Bone marrow (tissue), 2 donors: ENCODE data around the gene LCN2.
A peak's percentile ranks its signal among the peaks of the same experiment; 100 is the strongest.

ENCODE experiments used
- DNase-seq, 2 donors: peaks; one replicate each; lab custom pipeline; 2025; lab: John Stamatoyannopoulos, UW

The LCN2 gene

GRCh38 chr9:128150594-128151308 is 1.5 kb downstream of the LCN2 start:
- peak in 1 of 2 donors; percentile 6 for DNase-seq

GRCh38 chr9:128151309-128152132 is 2.3 kb downstream of the LCN2 start:
- DNase-seq = no peak

GRCh38 chr9:128152133-128153059 is 3.1 kb downstream of the LCN2 start:
- DNase-seq = no peak

DNA sequence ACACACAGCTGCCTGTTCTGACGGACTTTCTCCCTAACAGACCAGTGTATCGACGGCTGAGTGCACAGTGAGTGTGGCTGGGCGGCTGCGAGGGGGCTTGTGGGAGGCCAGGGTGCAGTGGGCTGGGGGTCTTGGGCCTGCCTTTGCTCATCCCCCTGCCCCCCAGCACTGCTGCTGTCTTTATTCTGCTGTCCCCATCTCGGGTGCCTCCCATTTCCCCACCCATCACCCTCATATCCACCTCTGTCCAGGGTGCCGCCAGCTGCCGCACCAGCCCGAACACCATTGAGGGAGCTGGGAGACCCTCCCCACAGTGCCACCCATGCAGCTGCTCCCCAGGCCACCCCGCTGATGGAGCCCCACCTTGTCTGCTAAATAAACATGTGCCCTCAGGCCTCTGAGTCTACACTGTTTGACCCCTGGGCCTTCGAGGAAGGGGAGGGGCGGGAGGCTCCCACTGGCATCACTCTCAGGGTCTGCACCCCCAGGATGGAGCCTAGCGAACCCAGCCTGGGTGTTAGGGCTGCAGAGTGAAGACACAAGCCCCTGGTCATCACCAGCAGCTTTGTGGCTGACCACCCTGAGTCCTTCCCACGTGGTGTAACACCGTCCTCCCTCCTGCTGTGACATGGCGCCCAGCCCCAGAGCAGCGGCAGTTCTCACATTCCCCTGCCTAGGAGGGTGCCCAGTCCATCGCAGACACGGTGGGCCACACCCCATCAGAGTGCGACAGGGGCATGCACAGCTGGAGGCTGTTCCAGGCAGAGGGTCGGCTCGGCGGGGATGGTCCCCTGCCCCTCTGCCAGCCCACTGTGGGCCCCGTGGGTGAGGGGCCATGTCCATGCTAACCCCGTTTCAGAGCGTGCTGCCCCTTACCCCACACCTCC is 4.0 kb downstream of the LCN2 start:
- DNase-seq = no peak

- DNase-seq = no peak
Observed at GRCh38 chr9:128153947-128154695, 4.9 kb downstream of the LCN2 start.

GRCh38 chr9:128155736-128156500 is 6.7 kb downstream of the LCN2 start:
- DNase-seq = no peak

- DNase-seq = peak in 1 of 2 donors; percentile 59
Observed at GRCh38 chr9:128159522-128159783, 10.2 kb downstream of the LCN2 start.

- peak; percentile 90 to 93 for DNase-seq
Observed at GRCh38 chr9:128159784-128160602, 10.7 kb downstream of the LCN2 start, which contains the start of gene BBLN. Gene BBLN (plus strand): TSS chr9:128160265. CDS start chr9:128160408, 143 bp downstream.

DNA sequence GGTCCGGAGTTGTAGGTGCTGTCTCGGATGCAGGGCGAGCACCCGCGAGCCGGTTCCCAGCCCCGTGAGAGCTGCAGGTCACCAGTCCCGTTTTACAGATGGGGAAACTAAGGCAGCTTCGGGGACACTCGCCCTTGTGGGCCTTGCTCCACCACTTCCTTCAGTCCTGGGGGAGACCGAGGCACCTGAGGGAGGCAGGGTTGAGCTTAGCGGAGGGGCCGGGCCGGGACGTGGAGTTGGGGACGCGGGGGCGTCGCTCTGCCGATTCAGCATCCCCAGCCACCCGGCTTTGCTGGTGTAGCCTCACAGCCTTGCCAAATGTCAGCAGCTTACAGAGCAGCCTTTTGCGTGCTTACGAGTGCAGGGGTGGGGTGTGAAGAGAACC is 11.3 kb downstream of the LCN2 start:
- DNase-seq = no peak

DNA sequence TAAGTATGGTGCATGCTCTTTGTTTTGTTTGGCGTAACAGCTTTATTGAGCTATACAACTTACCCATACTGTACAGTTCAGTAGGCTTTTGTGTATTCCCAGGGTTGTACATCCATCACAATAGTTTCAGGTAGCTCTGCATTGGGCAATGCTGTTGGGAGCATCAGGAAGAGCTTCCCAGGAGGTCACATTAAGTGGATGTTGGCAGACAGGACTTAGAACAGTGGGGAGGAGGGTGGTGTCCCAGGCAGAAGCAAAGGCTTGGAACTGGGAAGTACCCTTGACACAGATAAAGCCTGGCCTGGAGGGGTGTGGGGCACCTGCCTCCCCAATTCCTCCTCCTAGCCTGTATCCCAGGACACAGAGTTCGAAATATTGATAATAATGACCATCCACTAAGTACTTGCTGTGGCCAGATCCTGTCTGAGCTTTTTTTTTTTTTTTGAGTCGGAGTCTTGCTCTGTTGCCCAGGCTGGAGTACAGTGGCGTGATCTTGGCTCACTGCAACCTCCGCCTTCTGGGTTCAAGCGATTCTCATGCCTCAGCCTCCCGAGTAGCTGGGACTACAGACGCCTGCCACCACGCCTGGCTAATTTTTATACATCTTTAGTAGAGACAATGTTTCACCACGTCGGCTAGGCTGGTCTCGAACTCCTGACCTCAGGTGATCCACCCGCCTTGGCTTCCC is 12.1 kb downstream of the LCN2 start:
- no peak for DNase-seq

DNA sequence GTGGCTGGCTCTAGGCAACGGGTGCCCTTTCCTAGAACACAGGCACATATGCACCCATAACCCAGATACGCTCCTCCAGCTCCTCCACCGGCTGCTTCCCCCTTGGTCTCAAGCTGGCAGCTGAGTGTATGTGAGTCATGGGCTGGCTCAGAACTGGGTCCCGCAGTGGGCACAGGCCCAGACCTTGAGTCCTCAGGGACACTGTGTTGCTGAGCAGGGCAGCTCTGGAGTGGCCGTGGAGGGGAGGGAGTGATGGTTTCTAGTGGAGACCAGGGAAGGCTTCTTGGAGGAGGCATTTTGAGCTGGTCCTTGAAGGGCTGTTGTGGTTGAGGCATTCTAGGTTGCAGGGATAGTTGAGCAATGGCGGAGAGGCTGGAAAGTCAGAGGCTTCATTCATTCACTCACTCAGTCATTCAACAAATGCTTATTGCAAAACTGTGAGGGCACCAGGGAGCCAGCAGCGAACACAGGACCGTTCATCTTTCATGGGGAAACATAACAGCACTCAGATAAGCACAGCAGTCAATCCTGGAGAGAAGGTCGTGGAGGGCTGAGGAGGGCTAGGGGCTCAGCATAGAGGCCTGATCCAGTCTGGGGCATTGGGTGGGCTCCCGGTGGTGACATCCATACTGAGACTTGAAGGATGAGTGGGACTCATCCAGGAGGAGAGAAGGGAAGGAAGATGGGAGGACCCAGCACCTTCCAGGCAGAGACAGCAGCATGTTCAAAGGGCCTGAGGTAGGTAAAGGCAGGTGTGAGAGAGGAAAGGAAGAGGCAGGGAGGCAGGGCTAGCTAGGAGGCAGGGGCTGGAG is 13.2 kb downstream of the LCN2 start:
- DNase-seq = no peak

DNA sequence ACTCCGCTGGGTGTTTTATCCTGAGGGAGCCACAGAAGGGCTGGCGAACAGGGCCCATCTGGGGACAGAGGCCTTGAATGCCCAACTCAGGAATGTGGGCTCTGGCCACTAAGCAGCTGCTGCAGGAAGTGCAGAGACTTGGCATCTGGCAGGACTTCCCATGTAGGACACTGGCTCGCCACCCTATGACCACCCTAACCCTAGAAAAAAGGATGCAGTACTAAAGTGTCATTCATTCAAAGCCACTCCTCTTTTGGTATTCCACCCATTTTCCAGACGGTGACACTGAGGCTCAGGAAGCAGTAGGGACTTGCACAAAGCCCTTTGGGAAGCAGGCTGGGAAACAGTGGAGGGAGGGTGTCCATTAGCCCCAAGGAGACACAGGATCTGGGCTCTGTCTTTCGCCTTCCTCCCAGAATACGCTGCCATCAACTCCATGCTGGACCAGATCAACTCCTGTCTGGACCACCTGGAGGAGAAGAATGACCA is 13.8 kb downstream of the LCN2 start:
- DNase-seq = no peak

- DNase-seq = no peak
Observed at GRCh38 chr9:128163523-128164306, 14.5 kb downstream of the LCN2 start.

GRCh38 chr9:128164307-128164885 is 15.1 kb downstream of the LCN2 start:
- DNase-seq = no peak

DNA sequence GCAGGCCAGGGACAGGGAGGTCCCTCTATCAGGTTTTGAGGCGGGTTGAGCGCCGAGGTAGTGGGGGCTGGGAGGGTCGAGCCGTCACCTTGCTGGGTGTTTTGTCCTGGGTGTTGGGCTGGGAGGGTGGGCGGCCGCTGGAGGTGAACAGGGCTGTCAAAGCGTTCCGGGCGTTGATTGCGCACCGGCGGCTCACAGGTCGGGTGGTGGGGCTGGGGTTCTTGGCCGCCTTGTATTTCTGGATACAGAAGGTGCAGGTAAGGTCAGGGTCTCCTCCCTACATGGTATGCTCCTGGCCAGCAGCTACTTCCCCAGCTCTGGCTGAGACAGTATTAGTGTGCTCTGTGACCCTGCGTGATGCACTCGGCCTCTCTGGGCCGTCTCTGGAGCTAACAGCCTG is 16.9 kb downstream of the LCN2 start:
- no peak for DNase-seq

- no peak for DNase-seq
Observed at GRCh38 chr9:128167209-128167608, 18.0 kb downstream of the LCN2 start.
